ENCODE results near the gene CDC42. TPM values are rescaled to one million over a fixed set of nuclear protein-coding genes. Genes with fewer than 3 reads are reported as not detected.
A peak's percentile ranks its signal among the peaks of the same experiment; 100 is the strongest.

Gene CDC42
- total RNA-seq, 1 donor = 432 TPM

DNA sequence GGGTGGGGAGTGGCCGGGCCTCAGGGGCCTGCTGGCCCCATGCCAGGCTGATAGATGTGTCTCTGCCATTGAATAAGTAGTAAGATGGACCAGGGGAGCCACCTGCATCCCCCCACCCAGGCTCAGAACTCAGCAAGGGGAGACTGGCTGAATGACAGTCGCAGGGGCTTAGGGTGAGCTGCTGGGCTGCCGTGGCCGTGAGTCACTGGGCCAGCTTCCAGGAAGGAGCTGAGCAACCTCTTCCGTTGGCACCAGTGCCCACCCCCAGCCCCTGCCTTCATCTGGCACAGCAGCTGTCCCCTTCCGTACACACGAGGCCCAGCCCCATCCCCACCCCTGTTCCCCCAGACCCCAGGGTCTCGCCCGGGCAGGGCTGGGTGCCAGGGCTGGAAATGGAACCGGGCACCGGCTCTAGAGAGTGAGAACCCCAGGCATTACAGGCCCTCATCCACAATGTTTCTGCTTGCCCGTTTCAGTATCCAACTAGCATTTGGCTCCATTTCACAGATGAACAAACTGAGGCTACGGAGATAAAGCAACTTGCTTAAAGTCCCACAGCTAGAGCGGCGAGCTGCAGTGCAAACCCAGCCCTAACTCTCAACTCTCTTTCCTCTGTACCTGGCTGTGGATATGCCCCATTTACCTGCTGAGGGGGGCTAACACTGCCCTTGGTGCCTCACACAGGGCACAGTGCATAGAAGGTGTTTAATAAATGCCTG is 80.2 kb downstream of the CDC42 start:
- no peak overlapping the region for H3K4me3 ChIP-seq (ENCODE audit: insufficient read depth, low read length)
- H2AFZ ChIP-seq (ENCODE audit: low read length) = no peak overlapping the region
- no peaks in the 10 kb centered on the region for H3K79me2 ChIP-seq (ENCODE audit: insufficient read depth, low read length)
- peak; percentile 100 for DNase-seq (ENCODE audit: insufficient read length, low spot score, missing footprints)
- H3K27me3 ChIP-seq (ENCODE audit: insufficient read depth, low read length) = peaks cover 2% of the 10 kb centered on the region
- H3K4me2 ChIP-seq (ENCODE audit: insufficient read depth, low read length) = peak overlapping the region; percentile 32
- peaks cover 10% of the 10 kb centered on the region for H3K4me1 ChIP-seq (ENCODE audit: insufficient read depth, low read length)
- H4K20me1 ChIP-seq (ENCODE audit: insufficient read depth, low read length) = peaks cover 43% of the 10 kb centered on the region
- TF ChIP-seq, protein P1, sequence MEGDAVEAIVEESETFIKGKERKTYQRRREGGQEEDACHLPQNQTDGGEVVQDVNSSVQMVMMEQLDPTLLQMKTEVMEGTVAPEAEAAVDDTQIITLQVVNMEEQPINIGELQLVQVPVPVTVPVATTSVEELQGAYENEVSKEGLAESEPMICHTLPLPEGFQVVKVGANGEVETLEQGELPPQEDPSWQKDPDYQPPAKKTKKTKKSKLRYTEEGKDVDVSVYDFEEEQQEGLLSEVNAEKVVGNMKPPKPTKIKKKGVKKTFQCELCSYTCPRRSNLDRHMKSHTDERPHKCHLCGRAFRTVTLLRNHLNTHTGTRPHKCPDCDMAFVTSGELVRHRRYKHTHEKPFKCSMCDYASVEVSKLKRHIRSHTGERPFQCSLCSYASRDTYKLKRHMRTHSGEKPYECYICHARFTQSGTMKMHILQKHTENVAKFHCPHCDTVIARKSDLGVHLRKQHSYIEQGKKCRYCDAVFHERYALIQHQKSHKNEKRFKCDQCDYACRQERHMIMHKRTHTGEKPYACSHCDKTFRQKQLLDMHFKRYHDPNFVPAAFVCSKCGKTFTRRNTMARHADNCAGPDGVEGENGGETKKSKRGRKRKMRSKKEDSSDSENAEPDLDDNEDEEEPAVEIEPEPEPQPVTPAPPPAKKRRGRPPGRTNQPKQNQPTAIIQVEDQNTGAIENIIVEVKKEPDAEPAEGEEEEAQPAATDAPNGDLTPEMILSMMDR (IDR thresholded peaks at IDR 0.05; ENCODE audit: extremely low read depth, low read depth, low read length) = no peak
- H3K36me3 ChIP-seq (ENCODE audit: insufficient read depth, low read length) = no peaks in the 10 kb centered on the region
- no peaks in the 10 kb centered on the region for H3K9me3 ChIP-seq (ENCODE audit: low read depth, low read length)
- H3K27ac ChIP-seq (ENCODE audit: low read depth, low read length) = no peak overlapping the region

DNA sequence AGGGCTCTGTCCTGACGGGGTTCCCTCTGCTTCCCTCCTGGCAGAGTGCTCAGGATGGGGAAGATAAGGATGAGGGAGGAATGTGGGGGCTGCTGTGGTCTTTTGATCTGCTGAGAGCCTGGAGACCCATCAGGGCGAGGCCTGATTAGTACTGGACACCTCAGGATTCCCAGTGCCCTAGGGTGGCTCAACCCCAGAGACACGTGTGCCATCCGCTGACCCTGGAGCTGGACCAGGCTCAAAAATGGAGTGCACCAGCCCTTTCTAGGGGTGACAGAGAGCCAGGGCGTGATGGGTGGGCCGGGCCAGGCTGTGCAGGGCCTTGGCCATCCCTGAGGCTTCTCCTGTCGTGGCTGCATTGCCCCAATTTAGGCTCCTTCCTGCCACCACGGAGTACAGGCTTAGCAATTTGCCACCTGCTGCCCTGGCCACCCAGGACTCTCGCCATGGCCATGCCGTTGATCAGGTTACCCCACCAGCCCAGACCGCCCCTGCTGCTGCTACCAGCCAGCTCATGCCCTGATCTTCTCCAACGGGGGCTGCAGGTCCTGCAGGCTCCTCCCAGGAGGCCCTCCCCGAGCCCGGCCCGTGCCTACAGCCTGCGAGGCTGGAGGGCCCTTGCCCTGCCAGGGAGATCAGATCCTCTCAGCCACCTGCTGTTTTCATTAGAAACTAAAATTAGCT is 80.9 kb downstream of the CDC42 start:
- no peaks in the 10 kb centered on the region for H3K9me3 ChIP-seq (ENCODE audit: low read depth, low read length)
- peaks cover 40% of the 10 kb centered on the region for H4K20me1 ChIP-seq (ENCODE audit: insufficient read depth, low read length)
- DNase-seq (ENCODE audit: insufficient read length, low spot score, missing footprints) = no peak
- H3K4me2 ChIP-seq (ENCODE audit: insufficient read depth, low read length) = no peak overlapping the region
- H2AFZ ChIP-seq (ENCODE audit: low read length) = no peak overlapping the region
- H3K36me3 ChIP-seq (ENCODE audit: insufficient read depth, low read length) = no peaks in the 10 kb centered on the region
- no peak overlapping the region for H3K4me3 ChIP-seq (ENCODE audit: insufficient read depth, low read length)
- TF ChIP-seq, protein P1 (IDR thresholded peaks at IDR 0.05; ENCODE audit: extremely low read depth, low read depth, low read length) = no peak
- peaks cover 10% of the 10 kb centered on the region for H3K4me1 ChIP-seq (ENCODE audit: insufficient read depth, low read length)
- H3K27ac ChIP-seq (ENCODE audit: low read depth, low read length) = no peak overlapping the region
- H3K79me2 ChIP-seq (ENCODE audit: insufficient read depth, low read length) = no peaks in the 10 kb centered on the region
- peaks cover 3% of the 10 kb centered on the region for H3K27me3 ChIP-seq (ENCODE audit: insufficient read depth, low read length)

DNA sequence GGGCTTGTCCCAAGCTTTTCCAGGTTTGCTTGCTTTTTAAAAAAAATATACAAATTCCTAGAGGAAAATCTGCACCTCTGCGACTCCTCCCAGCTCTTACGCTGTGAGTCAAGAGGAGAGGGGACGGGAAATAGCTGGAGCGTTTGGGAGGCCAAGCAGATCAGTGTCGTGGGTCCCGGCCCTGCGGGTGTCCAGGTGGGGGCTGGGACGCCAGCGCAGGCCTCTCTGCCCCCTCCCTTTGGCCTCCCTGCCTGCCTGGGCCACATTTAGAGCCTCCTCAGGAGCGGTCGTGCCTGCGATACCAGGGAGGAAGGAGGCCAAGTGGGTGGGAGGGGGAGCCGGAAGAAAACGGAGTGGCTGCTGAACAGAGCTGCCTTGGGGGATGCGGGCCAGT is 81.4 kb downstream of the CDC42 start:
- Histone ChIP-seq H3K4me2 (ENCODE audit: insufficient read depth, low read length) (no peak overlapping the region), H3K27me3 (ENCODE audit: insufficient read depth, low read length) (peaks cover 6% of the 10 kb centered on the region), H3K4me3 (ENCODE audit: insufficient read depth, low read length) (no peak overlapping the region), H3K9me3 (ENCODE audit: low read depth, low read length) (no peaks in the 10 kb centered on the region), H3K36me3 (ENCODE audit: insufficient read depth, low read length) (no peaks in the 10 kb centered on the region), H2AFZ (ENCODE audit: low read length) (no peak overlapping the region), H3K27ac (ENCODE audit: low read depth, low read length) (no peak overlapping the region), H4K20me1 (ENCODE audit: insufficient read depth, low read length) (peaks cover 40% of the 10 kb centered on the region), H3K4me1 (ENCODE audit: insufficient read depth, low read length) (peaks cover 10% of the 10 kb centered on the region), H3K79me2 (ENCODE audit: insufficient read depth, low read length) (no peaks in the 10 kb centered on the region)
- TF ChIP-seq, protein P1 (IDR thresholded peaks at IDR 0.05; ENCODE audit: extremely low read depth, low read depth, low read length) = no peak
- no peak for DNase-seq (ENCODE audit: insufficient read length, low spot score, missing footprints)

DNA sequence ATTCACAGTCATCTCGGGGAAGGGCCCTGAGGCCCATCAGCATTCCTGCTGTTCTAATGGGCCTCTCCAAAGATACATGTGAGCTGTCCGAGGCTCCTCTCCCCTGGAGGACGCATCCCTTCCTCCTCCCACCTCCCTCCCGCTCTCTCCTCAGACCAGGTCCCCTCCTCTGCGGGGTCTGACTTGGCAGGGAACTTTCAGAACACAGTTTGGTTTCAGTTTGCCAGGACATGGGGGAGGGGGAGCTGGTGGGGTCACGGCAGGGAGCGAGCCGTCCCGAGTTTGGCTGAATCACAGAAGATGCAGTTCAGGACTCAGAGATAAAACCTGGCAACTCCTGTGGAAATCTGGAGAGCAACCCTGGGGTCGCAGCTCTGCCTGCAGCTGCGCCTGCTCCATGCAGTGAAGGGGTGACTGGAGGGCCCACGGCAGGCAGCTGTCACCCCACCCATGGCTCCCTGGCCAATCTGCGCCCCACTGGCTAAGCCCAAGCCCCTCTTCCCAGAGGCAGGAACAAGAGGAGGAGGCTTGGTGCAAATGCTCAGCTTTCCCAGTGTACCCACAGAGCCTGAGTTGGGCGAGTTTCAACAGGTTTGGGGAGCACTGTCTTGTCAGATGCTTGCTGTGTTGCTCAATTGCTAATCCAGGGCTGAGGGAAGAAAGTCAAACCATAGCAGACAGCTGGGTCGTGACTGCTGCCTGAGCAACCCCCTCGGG is 84.7 kb downstream of the CDC42 start:
- Histone ChIP-seq H2AFZ (ENCODE audit: low read length) (no peak overlapping the region), H3K4me1 (ENCODE audit: insufficient read depth, low read length) (peaks cover 6% of the 10 kb centered on the region), H3K79me2 (ENCODE audit: insufficient read depth, low read length) (no peaks in the 10 kb centered on the region), H3K4me2 (ENCODE audit: insufficient read depth, low read length) (no peak overlapping the region), H4K20me1 (ENCODE audit: insufficient read depth, low read length) (peaks cover 29% of the 10 kb centered on the region), H3K27ac (ENCODE audit: low read depth, low read length) (no peak overlapping the region), H3K4me3 (ENCODE audit: insufficient read depth, low read length) (no peak overlapping the region), H3K27me3 (ENCODE audit: insufficient read depth, low read length) (peaks cover 27% of the 10 kb centered on the region), H3K9me3 (ENCODE audit: low read depth, low read length) (no peaks in the 10 kb centered on the region), H3K36me3 (ENCODE audit: insufficient read depth, low read length) (no peaks in the 10 kb centered on the region)
- TF ChIP-seq, protein P1 (IDR thresholded peaks at IDR 0.05; ENCODE audit: extremely low read depth, low read depth, low read length) = no peak
- DNase-seq (ENCODE audit: insufficient read length, low spot score, missing footprints) = no peak
